ENCODE data around the gene MYD88. TPM values are rescaled to one million over a fixed set of nuclear protein-coding genes. Genes with fewer than 3 reads are reported as not detected.

MYD88 gene
- total and polyA plus RNA-seq, 9 of the 15 experiments (the other 6 are each of a cell fraction or from before 2014, with no cell fraction given): 3.2 to 47.3 (median 27.6) TPM

DNA sequence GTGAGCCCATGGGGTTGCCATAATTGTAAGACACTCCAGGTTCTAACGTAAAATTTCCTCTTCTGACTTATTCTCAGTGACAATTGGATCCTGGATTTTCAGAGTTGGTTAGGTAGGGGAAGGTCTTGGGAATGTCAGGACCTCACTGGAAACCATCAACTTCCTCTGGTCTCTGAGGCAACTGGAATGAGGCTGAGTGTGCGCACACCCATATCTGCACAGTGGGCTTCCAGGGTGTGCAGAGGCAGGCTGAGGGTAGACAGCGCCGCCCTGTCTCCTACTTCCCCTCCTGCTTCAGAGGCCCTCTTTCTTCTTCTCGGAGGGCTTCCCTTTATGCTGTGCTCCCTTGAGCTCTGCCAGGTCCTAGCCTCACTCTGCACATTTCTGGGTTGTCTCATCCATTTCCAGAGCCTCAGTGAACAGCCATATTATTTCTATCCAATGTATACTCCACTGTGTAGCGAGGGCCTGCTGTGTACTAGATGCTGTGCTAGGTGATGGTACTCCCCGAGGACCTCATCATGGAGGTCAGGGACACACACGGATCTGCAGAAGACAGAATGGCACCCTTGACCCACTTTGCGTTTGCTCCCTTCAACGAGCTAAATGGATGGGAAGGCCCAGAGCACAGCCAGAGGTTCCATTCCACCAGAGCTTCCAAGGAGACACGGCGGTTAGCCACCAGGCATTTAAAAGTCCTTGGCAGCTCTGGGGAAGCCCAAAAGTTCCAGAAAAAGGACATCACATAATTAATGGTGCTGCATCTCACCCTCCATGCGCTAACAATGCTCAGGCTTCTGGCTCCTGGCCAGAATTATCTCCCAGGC lies 19.8 kb upstream of the MYD88 start (continued):
- TF ChIP-seq, protein P1, sequence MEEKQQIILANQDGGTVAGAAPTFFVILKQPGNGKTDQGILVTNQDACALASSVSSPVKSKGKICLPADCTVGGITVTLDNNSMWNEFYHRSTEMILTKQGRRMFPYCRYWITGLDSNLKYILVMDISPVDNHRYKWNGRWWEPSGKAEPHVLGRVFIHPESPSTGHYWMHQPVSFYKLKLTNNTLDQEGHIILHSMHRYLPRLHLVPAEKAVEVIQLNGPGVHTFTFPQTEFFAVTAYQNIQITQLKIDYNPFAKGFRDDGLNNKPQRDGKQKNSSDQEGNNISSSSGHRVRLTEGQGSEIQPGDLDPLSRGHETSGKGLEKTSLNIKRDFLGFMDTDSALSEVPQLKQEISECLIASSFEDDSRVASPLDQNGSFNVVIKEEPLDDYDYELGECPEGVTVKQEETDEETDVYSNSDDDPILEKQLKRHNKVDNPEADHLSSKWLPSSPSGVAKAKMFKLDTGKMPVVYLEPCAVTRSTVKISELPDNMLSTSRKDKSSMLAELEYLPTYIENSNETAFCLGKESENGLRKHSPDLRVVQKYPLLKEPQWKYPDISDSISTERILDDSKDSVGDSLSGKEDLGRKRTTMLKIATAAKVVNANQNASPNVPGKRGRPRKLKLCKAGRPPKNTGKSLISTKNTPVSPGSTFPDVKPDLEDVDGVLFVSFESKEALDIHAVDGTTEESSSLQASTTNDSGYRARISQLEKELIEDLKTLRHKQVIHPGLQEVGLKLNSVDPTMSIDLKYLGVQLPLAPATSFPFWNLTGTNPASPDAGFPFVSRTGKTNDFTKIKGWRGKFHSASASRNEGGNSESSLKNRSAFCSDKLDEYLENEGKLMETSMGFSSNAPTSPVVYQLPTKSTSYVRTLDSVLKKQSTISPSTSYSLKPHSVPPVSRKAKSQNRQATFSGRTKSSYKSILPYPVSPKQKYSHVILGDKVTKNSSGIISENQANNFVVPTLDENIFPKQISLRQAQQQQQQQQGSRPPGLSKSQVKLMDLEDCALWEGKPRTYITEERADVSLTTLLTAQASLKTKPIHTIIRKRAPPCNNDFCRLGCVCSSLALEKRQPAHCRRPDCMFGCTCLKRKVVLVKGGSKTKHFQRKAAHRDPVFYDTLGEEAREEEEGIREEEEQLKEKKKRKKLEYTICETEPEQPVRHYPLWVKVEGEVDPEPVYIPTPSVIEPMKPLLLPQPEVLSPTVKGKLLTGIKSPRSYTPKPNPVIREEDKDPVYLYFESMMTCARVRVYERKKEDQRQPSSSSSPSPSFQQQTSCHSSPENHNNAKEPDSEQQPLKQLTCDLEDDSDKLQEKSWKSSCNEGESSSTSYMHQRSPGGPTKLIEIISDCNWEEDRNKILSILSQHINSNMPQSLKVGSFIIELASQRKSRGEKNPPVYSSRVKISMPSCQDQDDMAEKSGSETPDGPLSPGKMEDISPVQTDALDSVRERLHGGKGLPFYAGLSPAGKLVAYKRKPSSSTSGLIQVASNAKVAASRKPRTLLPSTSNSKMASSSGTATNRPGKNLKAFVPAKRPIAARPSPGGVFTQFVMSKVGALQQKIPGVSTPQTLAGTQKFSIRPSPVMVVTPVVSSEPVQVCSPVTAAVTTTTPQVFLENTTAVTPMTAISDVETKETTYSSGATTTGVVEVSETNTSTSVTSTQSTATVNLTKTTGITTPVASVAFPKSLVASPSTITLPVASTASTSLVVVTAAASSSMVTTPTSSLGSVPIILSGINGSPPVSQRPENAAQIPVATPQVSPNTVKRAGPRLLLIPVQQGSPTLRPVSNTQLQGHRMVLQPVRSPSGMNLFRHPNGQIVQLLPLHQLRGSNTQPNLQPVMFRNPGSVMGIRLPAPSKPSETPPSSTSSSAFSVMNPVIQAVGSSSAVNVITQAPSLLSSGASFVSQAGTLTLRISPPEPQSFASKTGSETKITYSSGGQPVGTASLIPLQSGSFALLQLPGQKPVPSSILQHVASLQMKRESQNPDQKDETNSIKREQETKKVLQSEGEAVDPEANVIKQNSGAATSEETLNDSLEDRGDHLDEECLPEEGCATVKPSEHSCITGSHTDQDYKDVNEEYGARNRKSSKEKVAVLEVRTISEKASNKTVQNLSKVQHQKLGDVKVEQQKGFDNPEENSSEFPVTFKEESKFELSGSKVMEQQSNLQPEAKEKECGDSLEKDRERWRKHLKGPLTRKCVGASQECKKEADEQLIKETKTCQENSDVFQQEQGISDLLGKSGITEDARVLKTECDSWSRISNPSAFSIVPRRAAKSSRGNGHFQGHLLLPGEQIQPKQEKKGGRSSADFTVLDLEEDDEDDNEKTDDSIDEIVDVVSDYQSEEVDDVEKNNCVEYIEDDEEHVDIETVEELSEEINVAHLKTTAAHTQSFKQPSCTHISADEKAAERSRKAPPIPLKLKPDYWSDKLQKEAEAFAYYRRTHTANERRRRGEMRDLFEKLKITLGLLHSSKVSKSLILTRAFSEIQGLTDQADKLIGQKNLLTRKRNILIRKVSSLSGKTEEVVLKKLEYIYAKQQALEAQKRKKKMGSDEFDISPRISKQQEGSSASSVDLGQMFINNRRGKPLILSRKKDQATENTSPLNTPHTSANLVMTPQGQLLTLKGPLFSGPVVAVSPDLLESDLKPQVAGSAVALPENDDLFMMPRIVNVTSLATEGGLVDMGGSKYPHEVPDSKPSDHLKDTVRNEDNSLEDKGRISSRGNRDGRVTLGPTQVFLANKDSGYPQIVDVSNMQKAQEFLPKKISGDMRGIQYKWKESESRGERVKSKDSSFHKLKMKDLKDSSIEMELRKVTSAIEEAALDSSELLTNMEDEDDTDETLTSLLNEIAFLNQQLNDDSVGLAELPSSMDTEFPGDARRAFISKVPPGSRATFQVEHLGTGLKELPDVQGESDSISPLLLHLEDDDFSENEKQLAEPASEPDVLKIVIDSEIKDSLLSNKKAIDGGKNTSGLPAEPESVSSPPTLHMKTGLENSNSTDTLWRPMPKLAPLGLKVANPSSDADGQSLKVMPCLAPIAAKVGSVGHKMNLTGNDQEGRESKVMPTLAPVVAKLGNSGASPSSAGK (IDR thresholded peaks at IDR 0.05): no peak
- TF ChIP-seq ZNF174 (CRISPR knock-in tag; IDR thresholded peaks at IDR 0.05) (no peak), ZNF134 (CRISPR knock-in tag; conservative IDR thresholded peaks at IDR 0.05) (no peak), NFIC (IDR thresholded peaks at IDR 0.05) (peak; percentile 88), SNIP1 (IDR thresholded peaks at IDR 0.05; ENCODE audit: low read depth) (no peak), ARHGAP35 (IDR thresholded peaks at IDR 0.05; ENCODE audit: partially characterized antibody) (no peak), KDM1A (IDR thresholded peaks at IDR 0.05) (no peak), PHTF2 (CRISPR knock-in tag; IDR thresholded peaks at IDR 0.05) (no peak)
- TF ChIP-seq, protein P2, sequence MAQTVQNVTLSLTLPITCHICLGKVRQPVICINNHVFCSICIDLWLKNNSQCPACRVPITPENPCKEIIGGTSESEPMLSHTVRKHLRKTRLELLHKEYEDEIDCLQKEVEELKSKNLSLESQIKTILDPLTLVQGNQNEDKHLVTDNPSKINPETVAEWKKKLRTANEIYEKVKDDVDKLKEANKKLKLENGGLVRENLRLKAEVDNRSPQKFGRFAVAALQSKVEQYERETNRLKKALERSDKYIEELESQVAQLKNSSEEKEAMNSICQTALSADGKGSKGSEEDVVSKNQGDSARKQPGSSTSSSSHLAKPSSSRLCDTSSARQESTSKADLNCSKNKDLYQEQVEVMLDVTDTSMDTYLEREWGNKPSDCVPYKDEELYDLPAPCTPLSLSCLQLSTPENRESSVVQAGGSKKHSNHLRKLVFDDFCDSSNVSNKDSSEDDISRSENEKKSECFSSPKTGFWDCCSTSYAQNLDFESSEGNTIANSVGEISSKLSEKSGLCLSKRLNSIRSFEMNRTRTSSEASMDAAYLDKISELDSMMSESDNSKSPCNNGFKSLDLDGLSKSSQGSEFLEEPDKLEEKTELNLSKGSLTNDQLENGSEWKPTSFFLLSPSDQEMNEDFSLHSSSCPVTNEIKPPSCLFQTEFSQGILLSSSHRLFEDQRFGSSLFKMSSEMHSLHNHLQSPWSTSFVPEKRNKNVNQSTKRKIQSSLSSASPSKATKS (CRISPR knock-in tag; IDR thresholded peaks at IDR 0.05): no peak
- TF ChIP-seq, protein P3, sequence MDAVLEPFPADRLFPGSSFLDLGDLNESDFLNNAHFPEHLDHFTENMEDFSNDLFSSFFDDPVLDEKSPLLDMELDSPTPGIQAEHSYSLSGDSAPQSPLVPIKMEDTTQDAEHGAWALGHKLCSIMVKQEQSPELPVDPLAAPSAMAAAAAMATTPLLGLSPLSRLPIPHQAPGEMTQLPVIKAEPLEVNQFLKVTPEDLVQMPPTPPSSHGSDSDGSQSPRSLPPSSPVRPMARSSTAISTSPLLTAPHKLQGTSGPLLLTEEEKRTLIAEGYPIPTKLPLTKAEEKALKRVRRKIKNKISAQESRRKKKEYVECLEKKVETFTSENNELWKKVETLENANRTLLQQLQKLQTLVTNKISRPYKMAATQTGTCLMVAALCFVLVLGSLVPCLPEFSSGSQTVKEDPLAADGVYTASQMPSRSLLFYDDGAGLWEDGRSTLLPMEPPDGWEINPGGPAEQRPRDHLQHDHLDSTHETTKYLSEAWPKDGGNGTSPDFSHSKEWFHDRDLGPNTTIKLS (IDR thresholded peaks at IDR 0.05; ENCODE audit: borderline replicate concordance, low read depth): no peak
